ENCODE data around the gene DIS3L2. TPM values are rescaled to one million over a fixed set of nuclear protein-coding genes. Genes with fewer than 3 reads are reported as not detected.

Gene DIS3L2
- total and polyA plus RNA-seq, 2 of the 8 experiments (the other 6 are each of a cell fraction or from before 2014, with no cell fraction given): 11.5 to 21.6 TPM

- Histone ChIP-seq H2AK5ac (ENCODE audit: low read depth, low read length) (no peak overlapping the region), H3K4ac (replicated peaks; ENCODE audit: insufficient read length, low read depth, low read length) (no peak overlapping the region), H2BK12ac (ENCODE audit: low read depth, low read length) (no peak overlapping the region), H3K9me3 (ENCODE audit: insufficient read depth in 2 of 2, low read depth in 1 of 2, low read length in 1 of 2) (peaks cover 5 to 7% of the 10 kb centered on the region in 2 experiments), H2BK5ac (ENCODE audit: low read depth, low read length) (no peak overlapping the region), H3K23ac (ENCODE audit: insufficient read length) (no peak overlapping the region), H3K4me3 (ENCODE audit: extremely low read depth in 1 of 4, insufficient read depth in 2 of 4, low read depth in 3 of 4, low read length in 4 of 4) (no peak overlapping the region), H3K9ac (replicated peaks in 1 of 4; ENCODE audit: extremely low read depth in 1 of 4, low read depth in 3 of 4, low read length in 3 of 4) (no peak overlapping the region), H2BK15ac (ENCODE audit: low read length) (no peak overlapping the region), H4K8ac (ENCODE audit: extremely low read depth, insufficient read depth, low read length) (no peak overlapping the region), H3K27me3 (replicated peaks in 1 of 4; ENCODE audit: control insufficient read depth in 3 of 4, extremely low read depth in 1 of 4, insufficient read depth in 3 of 4, low read length in 3 of 4) (no peaks in the 10 kb centered on the region), H4K91ac (replicated peaks; ENCODE audit: insufficient read length, low read length) (no peak overlapping the region), H3K79me1 (ENCODE audit: low read depth, low read length) (no peaks in the 10 kb centered on the region), H2BK120ac (replicated peaks; ENCODE audit: low read depth, low read length) (no peak overlapping the region), H3K36me3 (ENCODE audit: control insufficient read depth in 2 of 4, insufficient read depth in 4 of 4, low read length in 3 of 4) (no peaks in the 10 kb centered on the region), H3K79me2 (ENCODE audit: control insufficient read depth in 1 of 2, insufficient read depth in 2 of 2, low read length in 2 of 2) (no peaks in the 10 kb centered on the region), H3K27ac (ENCODE audit: low read depth, low read length) (no peak overlapping the region), H2AFZ (ENCODE audit: low read length) (no peak overlapping the region), H3K56ac (replicated peaks; ENCODE audit: insufficient read length, low read depth, low read length) (no peak overlapping the region), H4K5ac (ENCODE audit: insufficient read length, low read depth, low read length) (no peak overlapping the region), H3K23me2 (ENCODE audit: low read depth, low read length) (no peaks in the 10 kb centered on the region), H2BK20ac (ENCODE audit: low read length) (no peak overlapping the region), H3K18ac (ENCODE audit: extremely low read depth, low read length) (no peak overlapping the region), H4K20me1 (replicated peaks in 1 of 2; ENCODE audit: control insufficient read depth in 1 of 2, insufficient read depth in 2 of 2, low read length in 2 of 2) (no peaks in the 10 kb centered on the region), H3K4me1 (replicated peaks in 1 of 4; ENCODE audit: control insufficient read depth in 3 of 4, insufficient read depth in 4 of 4, low read length in 3 of 4) (no peaks in the 10 kb centered on the region), H3K4me2 (ENCODE audit: insufficient read depth in 1 of 2, low read depth in 2 of 2, low read length in 2 of 2) (no peak overlapping the region), H3K14ac (ENCODE audit: insufficient read length) (no peak overlapping the region)
- DNase-seq (ENCODE audit: low read depth in 1 of 2, low spot score in 2 of 2) (no peak), FAIRE-seq (no peak)
- POLR2A ChIA-PET (ENCODE audit: partially characterized antibody): no interaction called here
- 95% methylated on average over 3 of the region's 3 CpGs; no CpG with 5 or more reads in 1 of the 2 experiments for WGBS, 2 experiments (ENCODE audit: extremely low coverage in 1 of 2, insufficient coverage in 1 of 2, insufficient read length in 1 of 2, insufficient replicate concordance in 2 of 2, low coverage in 1 of 2, low lambda C conversion rate in 2 of 2, missing lambda C conversion rate in 1 of 2)
- CTCF ChIA-PET (ENCODE audit: partially characterized antibody): interaction anchor here (0.6 to 7.7 kb wide), 7 partner anchors 13 to 64 kb away, joined by 3 to 65 read pairs (median 4); no protein-coding TSS in a partner anchor
- TF ChIP-seq CTCF (IDR thresholded peaks at IDR 0.05; ENCODE audit: control extremely low read depth in 1 of 3, insufficient read depth in 1 of 3, low read depth in 1 of 3, low read length in 3 of 3) (no peak), ATF2 (IDR thresholded peaks at IDR 0.05; ENCODE audit: low read length) (no peak), ATF3 (IDR thresholded peaks at IDR 0.05; ENCODE audit: insufficient read depth, low read depth, low read length) (no peak), TAF1 (IDR thresholded peaks at IDR 0.05; ENCODE audit: low read depth, low read length) (no peak), HDAC6 (IDR thresholded peaks at IDR 0.05; ENCODE audit: low read depth, low read length) (no peak), USF2 (IDR thresholded peaks at IDR 0.05; ENCODE audit: low read length) (no peak), POLR2A (IDR thresholded peaks at IDR 0.05; ENCODE audit: control extremely low read depth in 1 of 2, low read depth in 2 of 2, low read length in 2 of 2) (no peak), SUZ12 (IDR thresholded peaks at IDR 0.05; ENCODE audit: low read length) (no peak), CHD1 (IDR thresholded peaks at IDR 0.05; ENCODE audit: low read depth, low read length) (no peak)
Measured at GRCh38 chr2:232308986-232309385, 347.5 kb downstream of the DIS3L2 start.

Data from H1 (cell line).